Measurements from ENCODE around the gene ACTR6. TPM values are rescaled to one million over a fixed set of nuclear protein-coding genes. Genes with fewer than 3 reads are reported as not detected.
A peak's percentile ranks its signal among the peaks of the same experiment; 100 is the strongest.
"Not testable (repeated sequence)": the region's sequence is repeated elsewhere in the genome, so short reads cannot be mapped to it uniquely, and the experiment has no call there.

ACTR6 gene
- total RNA-seq, 1 donor from 2014 or later = 18.7 TPM

- DNase-seq (no peak), ATAC-seq (ENCODE audit: poor library complexity) (no peak)
- intact Hi-C loops (cut with DNase I) = no loop called here
Observed at GRCh38 chr12:100213016-100213891, 12.6 kb downstream of the ACTR6 start.

- ATAC-seq (ENCODE audit: poor library complexity) (no peak), DNase-seq (no peak)
- intact Hi-C loops (cut with DNase I) = no loop called here
Observed at GRCh38 chr12:100214518-100214917, 13.9 kb downstream of the ACTR6 start.

- DNase-seq (no peak), ATAC-seq (ENCODE audit: poor library complexity) (no peak)
- intact Hi-C loops (cut with DNase I) = no loop called here
Observed at GRCh38 chr12:100215209-100215608, 14.6 kb downstream of the ACTR6 start.

- ATAC-seq (ENCODE audit: poor library complexity) (no peak), DNase-seq (no peak)
- intact Hi-C loops (cut with DNase I) = no loop called here
Observed at GRCh38 chr12:100216337-100216736, 15.7 kb downstream of the ACTR6 start.

- intact Hi-C loops (cut with DNase I) = no loop called here
- ATAC-seq (ENCODE audit: poor library complexity) (no peak), DNase-seq (no peak)
Observed at GRCh38 chr12:100219328-100220109, 18.9 kb downstream of the ACTR6 start.

GRCh38 chr12:100221523-100221922, 20.9 kb downstream of the ACTR6 start:
- intact Hi-C loops (cut with DNase I) = no loop called here

GRCh38 chr12:100222173-100222572, 21.6 kb downstream of the ACTR6 start:
- intact Hi-C loops (cut with DNase I) = not testable (repeated sequence)

More at GRCh38 chr12:100221523-100221922, 20.9 kb downstream of the ACTR6 start:
- DNase-seq (no peak), ATAC-seq (ENCODE audit: poor library complexity) (no peak)

GRCh38 chr12:100225491-100225890, 24.9 kb downstream of the ACTR6 start:
- intact Hi-C loops (cut with DNase I) = no loop called here
- no peak for ATAC-seq (ENCODE audit: poor library complexity)
- DNase-seq = no peak

More at GRCh38 chr12:100222173-100222572, 21.6 kb downstream of the ACTR6 start:
- not testable (repeated sequence) for ATAC-seq (ENCODE audit: poor library complexity); DNase-seq

- DNase-seq = no peak
- intact Hi-C loops (cut with DNase I) = no loop called here
- ATAC-seq (ENCODE audit: poor library complexity) = no peak
Observed at GRCh38 chr12:100229036-100229635, 28.5 kb downstream of the ACTR6 start.

GRCh38 chr12:100229876-100230275, 29.3 kb downstream of the ACTR6 start:
- DNase-seq = no peak
- intact Hi-C loops (cut with DNase I) = loop anchor here (10.0 kb wide), 1 partner anchor 325 kb away; no protein-coding TSS in a partner anchor
- ATAC-seq (ENCODE audit: poor library complexity) = no peak

- intact Hi-C loops (cut with DNase I) = loop anchor here (10.0 kb wide), 1 partner anchor 323 kb away; no protein-coding TSS in a partner anchor
- DNase-seq; ATAC-seq (ENCODE audit: poor library complexity): not testable (repeated sequence)
Observed at GRCh38 chr12:100231873-100232272, 31.3 kb downstream of the ACTR6 start.

- intact Hi-C loops (cut with DNase I) = loop anchor here (10.0 kb wide), 1 partner anchor 321 kb away; no protein-coding TSS in a partner anchor
- ATAC-seq (ENCODE audit: poor library complexity) (no peak), DNase-seq (no peak)
Observed at GRCh38 chr12:100234166-100234565, 33.6 kb downstream of the ACTR6 start.

- intact Hi-C loops (cut with DNase I) = loop anchor here (5.0 to 10.0 kb wide), 2 partner anchors 320 to 498 kb away; no protein-coding TSS in a partner anchor
- ATAC-seq (ENCODE audit: poor library complexity) (peak; percentile 61), DNase-seq (no peak)
Observed at GRCh38 chr12:100234591-100235304, 34.1 kb downstream of the ACTR6 start.

- DNase-seq (no peak), ATAC-seq (ENCODE audit: poor library complexity) (no peak)
- intact Hi-C loops (cut with DNase I) = loop anchor here (5.0 to 10.0 kb wide), 2 partner anchors 316 to 494 kb away; no protein-coding TSS in a partner anchor
Observed at GRCh38 chr12:100238801-100239200, 38.2 kb downstream of the ACTR6 start.

- DNase-seq = no peak
- no peak for ATAC-seq (ENCODE audit: poor library complexity)
- intact Hi-C loops (cut with DNase I) = loop anchor here (5.0 to 10.0 kb wide), 2 partner anchors 315 to 493 kb away; no protein-coding TSS in a partner anchor
Observed at GRCh38 chr12:100239589-100239988, 39.0 kb downstream of the ACTR6 start.

GRCh38 chr12:100243137-100243536, 42.5 kb downstream of the ACTR6 start:
- DNase-seq (no peak), ATAC-seq (ENCODE audit: poor library complexity) (no peak)
- intact Hi-C loops (cut with DNase I) = no loop called here

GRCh38 chr12:100247765-100248164, 47.1 kb downstream of the ACTR6 start:
- ATAC-seq (ENCODE audit: poor library complexity) = no peak
- intact Hi-C loops (cut with DNase I) = no loop called here
- DNase-seq = no peak

- ATAC-seq (ENCODE audit: poor library complexity) = no peak
- intact Hi-C loops (cut with DNase I) = no loop called here
- DNase-seq = no peak
Observed at GRCh38 chr12:100248886-100249285, 48.3 kb downstream of the ACTR6 start.

All from Right ventricle myocardium superior (tissue), 1 donor.